Adrenal gland (tissue), 5 donors: ENCODE data around the gene PRTFDC1.

Source experiments
- POLR2A ChIP-seq, 2 donors: fragments of 450-650 bp; IDR thresholded peaks; one replicate each; pipeline ENCODE4 v1.6.1; 2017; ENCODE audit warnings: antibody characterized with exemption in 2 of 2, mild to moderate bottlenecking in 2 of 2, moderate library complexity in 1 of 2
- TF ChIP-seq, protein P1 (sequence below), 6 experiments: fragments of 450-650 bp in 4 of 6; fragments of 200-600 bp in 2 of 6; sonication (generic) in 1 of 6; IDR thresholded peaks; 1 replicate in 5 of 6; 2 replicates in 1 of 6; pipeline versions ENCODE4 v1.5.1 to v1.8.0; 2016 to 2021; ENCODE audit warnings: antibody characterized with exemption in 6 of 6, mild to moderate bottlenecking in 2 of 6, moderate library complexity in 1 of 6
- donor health status: DM: no; HTN: no; CAD: no.

DNA sequence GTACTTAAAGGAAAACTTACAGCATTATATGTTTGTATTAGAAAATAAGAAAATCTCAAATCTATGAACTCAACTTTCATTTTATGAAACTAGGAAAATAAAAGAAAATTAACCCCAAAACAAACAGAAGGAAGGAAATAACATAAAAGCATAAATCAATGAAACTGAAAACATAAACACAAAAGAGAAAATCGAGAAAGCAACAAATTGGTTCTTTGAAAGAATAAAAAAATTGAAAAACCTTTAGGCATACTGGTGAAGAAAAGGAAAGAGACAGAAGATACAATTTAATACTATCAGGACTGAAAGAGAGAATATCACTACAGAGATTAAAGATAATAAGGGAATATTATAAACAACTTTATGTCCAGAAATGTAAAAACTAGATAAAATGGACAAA is 21.2 kb downstream of the PRTFDC1 start:
- TF ChIP-seq, protein P1, sequence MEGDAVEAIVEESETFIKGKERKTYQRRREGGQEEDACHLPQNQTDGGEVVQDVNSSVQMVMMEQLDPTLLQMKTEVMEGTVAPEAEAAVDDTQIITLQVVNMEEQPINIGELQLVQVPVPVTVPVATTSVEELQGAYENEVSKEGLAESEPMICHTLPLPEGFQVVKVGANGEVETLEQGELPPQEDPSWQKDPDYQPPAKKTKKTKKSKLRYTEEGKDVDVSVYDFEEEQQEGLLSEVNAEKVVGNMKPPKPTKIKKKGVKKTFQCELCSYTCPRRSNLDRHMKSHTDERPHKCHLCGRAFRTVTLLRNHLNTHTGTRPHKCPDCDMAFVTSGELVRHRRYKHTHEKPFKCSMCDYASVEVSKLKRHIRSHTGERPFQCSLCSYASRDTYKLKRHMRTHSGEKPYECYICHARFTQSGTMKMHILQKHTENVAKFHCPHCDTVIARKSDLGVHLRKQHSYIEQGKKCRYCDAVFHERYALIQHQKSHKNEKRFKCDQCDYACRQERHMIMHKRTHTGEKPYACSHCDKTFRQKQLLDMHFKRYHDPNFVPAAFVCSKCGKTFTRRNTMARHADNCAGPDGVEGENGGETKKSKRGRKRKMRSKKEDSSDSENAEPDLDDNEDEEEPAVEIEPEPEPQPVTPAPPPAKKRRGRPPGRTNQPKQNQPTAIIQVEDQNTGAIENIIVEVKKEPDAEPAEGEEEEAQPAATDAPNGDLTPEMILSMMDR (IDR thresholded peaks at IDR 0.05), result no peak
- no peak for TF ChIP-seq POLR2A (IDR thresholded peaks at IDR 0.05)
